Liver (tissue), 9 donors: ENCODE results near the gene JAKMIP2. TPM values are rescaled to one million over a fixed set of nuclear protein-coding genes. Genes with fewer than 3 reads are reported as not detected.
A peak's percentile ranks its signal among the peaks of the same experiment; 100 is the strongest.

Experiments used
- DNase-seq: peaks from one replicate; pipeline ENCODE4 v3.0.0-alpha.2; 2017; ENCODE audit warnings: low spot score
- H3K27ac ChIP-seq, 2 donors: one replicate each; pipeline ENCODE4 v1.7.0; 2013; ENCODE audit warnings: inconsistent platforms in 2 of 2, low read length in 2 of 2, control low read depth in 1 of 2, low read depth in 1 of 2, mild to moderate bottlenecking in 1 of 2
- H3K27me3 ChIP-seq, 4 donors: one replicate each; pipeline versions ENCODE4 v1.6.1 to v1.7.0; 2013; ENCODE audit warnings: low read length in 3 of 4, inconsistent platforms in 1 of 4, mild to moderate bottlenecking in 1 of 4, moderate library complexity in 1 of 4; ENCODE audit not compliant: control insufficient read depth in 4 of 4, insufficient read depth in 4 of 4
- H3K36me3 ChIP-seq, 4 donors: one replicate each; pipeline versions ENCODE4 v1.6.1 to v1.7.0; 2013; ENCODE audit warnings: low read length in 3 of 4, mild to moderate bottlenecking in 3 of 4, low read depth in 1 of 4, moderate library complexity in 1 of 4; ENCODE audit not compliant: control insufficient read depth in 4 of 4, insufficient read depth in 3 of 4
- H3K4me1 ChIP-seq, 4 donors: one replicate each; pipeline versions ENCODE4 v1.6.1 to v1.7.0; 2013; ENCODE audit warnings: low read length in 3 of 4, mild to moderate bottlenecking in 3 of 4, moderate library complexity in 1 of 4; ENCODE audit not compliant: control insufficient read depth in 4 of 4, insufficient read depth in 4 of 4
- H3K4me3 ChIP-seq, 3 donors: one replicate each; pipeline versions ENCODE4 v1.6.1 to v1.7.0; 2013; ENCODE audit warnings: low read length in 3 of 3, control low read depth in 1 of 3, low read depth in 1 of 3, mild to moderate bottlenecking in 1 of 3
- H3K9ac ChIP-seq, 2 donors: one replicate each; pipeline ENCODE4 v1.7.0; 2013; ENCODE audit warnings: low read length in 2 of 2, mild to moderate bottlenecking in 2 of 2, moderate library complexity in 2 of 2, control low read depth in 1 of 2, low read depth in 1 of 2
- H3K9me3 ChIP-seq, 4 donors: one replicate each; pipeline versions ENCODE4 v1.6.1 to v1.7.0; 2013; ENCODE audit warnings: low read length in 3 of 4; ENCODE audit not compliant: control insufficient read depth in 4 of 4
- ATF3 ChIP-seq: IDR thresholded peaks from 2 replicates; pipeline ENCODE4 v1.6.1; 2016; ENCODE audit warnings: antibody characterized with exemption
- CTCF ChIP-seq: fragments of 150-350 bp; IDR thresholded peaks from 2 replicates; pipeline ENCODE4 v1.5.1; 2017; ENCODE audit warnings: improper control_type of control experiment, low read depth, low read length; ENCODE audit not compliant: missing input control
- FOXA1 ChIP-seq: IDR thresholded peaks from 2 replicates; pipeline ENCODE4 v1.6.1; 2016; ENCODE audit warnings: antibody characterized with exemption
- FOXA2 ChIP-seq: IDR thresholded peaks from 2 replicates; pipeline ENCODE4 v1.6.1; 2016; ENCODE audit warnings: antibody characterized with exemption
- GABPA ChIP-seq, 2 donors: IDR thresholded peaks in 1 of 2; conservative IDR thresholded peaks in 1 of 2; 2 replicates each; pipeline ENCODE4 v1.6.1; 2016; ENCODE audit warnings: antibody characterized with exemption in 2 of 2, mild to moderate bottlenecking in 1 of 2, moderate library complexity in 1 of 2
- HNF4A ChIP-seq, 2 donors: conservative IDR thresholded peaks; 2 replicates each; pipeline ENCODE4 v1.6.1; 2016; ENCODE audit warnings: antibody characterized with exemption in 2 of 2, mild to moderate bottlenecking in 2 of 2
- HNF4G ChIP-seq: IDR thresholded peaks from 2 replicates; pipeline ENCODE4 v1.6.1; 2016; ENCODE audit warnings: antibody characterized with exemption
- JUND ChIP-seq, 2 donors: IDR thresholded peaks; 2 replicates each; pipeline ENCODE4 v1.6.1; 2016; ENCODE audit warnings: antibody characterized with exemption in 2 of 2
- NR2F2 ChIP-seq: IDR thresholded peaks from 2 replicates; pipeline ENCODE4 v1.6.1; 2016; ENCODE audit warnings: antibody characterized with exemption
- RAD21 ChIP-seq, 2 donors: IDR thresholded peaks; 2 replicates each; pipeline ENCODE4 v1.6.1; 2016; ENCODE audit warnings: antibody characterized with exemption in 2 of 2, mild to moderate bottlenecking in 2 of 2
- RXRA ChIP-seq, 2 donors: IDR thresholded peaks; 2 replicates each; pipeline ENCODE4 v1.6.1; 2017 to 2018; ENCODE audit warnings: antibody characterized with exemption in 2 of 2, mild to moderate bottlenecking in 1 of 2
- SP1 ChIP-seq: IDR thresholded peaks from 2 replicates; pipeline ENCODE4 v1.6.1; 2018; ENCODE audit warnings: antibody characterized with exemption, mild to moderate bottlenecking
- WGBS: extraction: QIAGEN DNeasy Blood & Tissue Kit; methylation state at CpG from one replicate; pipeline ENCODE4 v1.1.7; 2013; 5-methylcytosine and 5-hydroxymethylcytosine counted together
- polyA plus RNA-seq, 2 donors: library from polyadenylated mRNA; stranded (reverse) in 1 of 2; unstranded in 1 of 2; fragments of 200-250 nt in 1 of 2; fragments of >200 nt in 1 of 2; fragmentation: Nextera tagmentation in 1 of 2; extraction: Ambion mirVana in 1 of 2; gene quantifications; one replicate each; pipeline versions ENCODE4 v1.2.1 to v1.2.3, GENCODE V29; 2013 to 2015
- total RNA-seq, 2 donors: library from RNA; depleted of rRNA; stranded (reverse); fragments of >200 nt; gene quantifications; one replicate each; pipeline ENCODE4 v1.2.3, GENCODE V29; 2014
- TF ChIP-seq, protein P1 (sequence below): IDR thresholded peaks from 2 replicates; pipeline ENCODE4 v1.6.1; 2016; ENCODE audit warnings: antibody characterized with exemption, mild to moderate bottlenecking
- TF ChIP-seq, protein P2 (sequence below): IDR thresholded peaks from 2 replicates; pipeline ENCODE4 v1.6.1; 2016; ENCODE audit warnings: antibody characterized with exemption
- donor health status: healthy.
- donor health status: healthy.
- donor health status: healthy.
- donor health status: healthy.
- donor health status: healthy.

The JAKMIP2 gene
- total and polyA plus RNA-seq, 4 donors: 0.06 to 0.38 (median 0.24) TPM

- TF ChIP-seq, protein P1, sequence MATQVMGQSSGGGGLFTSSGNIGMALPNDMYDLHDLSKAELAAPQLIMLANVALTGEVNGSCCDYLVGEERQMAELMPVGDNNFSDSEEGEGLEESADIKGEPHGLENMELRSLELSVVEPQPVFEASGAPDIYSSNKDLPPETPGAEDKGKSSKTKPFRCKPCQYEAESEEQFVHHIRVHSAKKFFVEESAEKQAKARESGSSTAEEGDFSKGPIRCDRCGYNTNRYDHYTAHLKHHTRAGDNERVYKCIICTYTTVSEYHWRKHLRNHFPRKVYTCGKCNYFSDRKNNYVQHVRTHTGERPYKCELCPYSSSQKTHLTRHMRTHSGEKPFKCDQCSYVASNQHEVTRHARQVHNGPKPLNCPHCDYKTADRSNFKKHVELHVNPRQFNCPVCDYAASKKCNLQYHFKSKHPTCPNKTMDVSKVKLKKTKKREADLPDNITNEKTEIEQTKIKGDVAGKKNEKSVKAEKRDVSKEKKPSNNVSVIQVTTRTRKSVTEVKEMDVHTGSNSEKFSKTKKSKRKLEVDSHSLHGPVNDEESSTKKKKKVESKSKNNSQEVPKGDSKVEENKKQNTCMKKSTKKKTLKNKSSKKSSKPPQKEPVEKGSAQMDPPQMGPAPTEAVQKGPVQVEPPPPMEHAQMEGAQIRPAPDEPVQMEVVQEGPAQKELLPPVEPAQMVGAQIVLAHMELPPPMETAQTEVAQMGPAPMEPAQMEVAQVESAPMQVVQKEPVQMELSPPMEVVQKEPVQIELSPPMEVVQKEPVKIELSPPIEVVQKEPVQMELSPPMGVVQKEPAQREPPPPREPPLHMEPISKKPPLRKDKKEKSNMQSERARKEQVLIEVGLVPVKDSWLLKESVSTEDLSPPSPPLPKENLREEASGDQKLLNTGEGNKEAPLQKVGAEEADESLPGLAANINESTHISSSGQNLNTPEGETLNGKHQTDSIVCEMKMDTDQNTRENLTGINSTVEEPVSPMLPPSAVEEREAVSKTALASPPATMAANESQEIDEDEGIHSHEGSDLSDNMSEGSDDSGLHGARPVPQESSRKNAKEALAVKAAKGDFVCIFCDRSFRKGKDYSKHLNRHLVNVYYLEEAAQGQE: peak; percentile 83
Measured at GRCh38 chr5:147671365-147671764, 111.2 kb downstream of the JAKMIP2 start (continued).

- WGBS: 77% methylated on average over 1 of the region's 1 CpG
- Histone ChIP-seq H3K36me3 (no peaks in the 10 kb centered on the region), H3K27me3 (no peaks in the 10 kb centered on the region), H3K4me3 (no peak overlapping the region), H3K9ac (peak overlapping the region in 1 of 2 donors; percentile 17), H3K4me1 (peaks cover 7 to 67% (median 55%) of the 10 kb centered on the region in 4 donors), H3K9me3 (no peaks in the 10 kb centered on the region), H3K27ac (peak overlapping the region; percentile 76 to 78)
- no peak for DNase-seq
- no peak for TF ChIP-seq FOXA1
- no peak for TF ChIP-seq GABPA (IDR thresholded peaks at IDR 0.05 in 1 of 2, conservative IDR thresholded peaks at IDR 0.05 in 1 of 2)
- no peak for TF ChIP-seq HNF4A (conservative IDR thresholded peaks at IDR 0.05)
- no peak for TF ChIP-seq RXRA (IDR thresholded peaks at IDR 0.05)
Measured at GRCh38 chr5:147670815-147671214, 111.7 kb downstream of the JAKMIP2 start.

DNA sequence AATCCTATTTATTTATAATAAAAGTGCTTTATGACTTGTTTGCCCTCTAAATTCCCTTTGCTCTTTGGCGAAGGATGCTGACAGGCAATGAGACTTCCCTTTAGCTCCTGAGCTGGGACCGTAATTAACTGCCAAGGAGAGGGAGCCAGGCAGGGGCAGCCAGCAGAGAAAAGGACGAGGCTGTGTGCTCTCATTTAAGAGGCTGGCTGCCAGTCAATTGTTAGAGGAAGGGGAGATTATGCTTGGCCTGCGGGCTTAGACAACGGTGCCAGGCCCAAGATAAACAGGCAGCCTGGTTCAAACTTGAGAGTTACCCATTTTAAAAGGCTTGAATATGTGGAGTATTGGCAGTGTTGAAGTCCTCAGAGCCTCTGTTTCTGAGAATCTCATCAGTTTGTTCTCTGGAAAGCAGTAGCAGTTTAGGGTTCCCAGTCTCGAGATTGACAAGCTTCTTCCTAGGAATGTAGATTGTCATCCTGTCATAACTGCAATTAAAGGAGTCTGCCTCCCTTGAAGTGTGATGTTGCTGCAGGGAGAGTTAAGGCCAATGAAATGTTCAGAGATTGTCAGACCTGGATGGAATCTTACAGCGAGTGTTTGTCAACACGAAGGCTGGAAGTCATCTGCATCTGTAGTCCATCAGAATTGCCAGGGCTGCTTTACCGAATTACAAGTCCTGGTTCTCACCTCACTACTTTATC is 113.2 kb downstream of the JAKMIP2 start:
- no peaks in the 10 kb centered on the region for H3K9me3 ChIP-seq
- H3K27ac ChIP-seq: peak overlapping the region in 1 of 2 donors; percentile 26
- TF ChIP-seq CTCF: no peak
- no peak for TF ChIP-seq NR2F2
- no peak for TF ChIP-seq SP1
- TF ChIP-seq FOXA2: no peak
- no peak for TF ChIP-seq FOXA1
- TF ChIP-seq GABPA (IDR thresholded peaks at IDR 0.05 in 1 of 2, conservative IDR thresholded peaks at IDR 0.05 in 1 of 2): no peak
- TF ChIP-seq HNF4A (conservative IDR thresholded peaks at IDR 0.05): no peak
- no peak for TF ChIP-seq RXRA (IDR thresholded peaks at IDR 0.05)
- no peak for DNase-seq
- no peaks in the 10 kb centered on the region for H3K27me3 ChIP-seq
- WGBS: 47% methylated on average over 9 of the region's 9 CpGs
- H3K9ac ChIP-seq: no peak overlapping the region
- H3K4me1 ChIP-seq: peaks cover 7 to 67% (median 53%) of the 10 kb centered on the region in 4 donors
- no peak overlapping the region for H3K4me3 ChIP-seq
- no peaks in the 10 kb centered on the region for H3K36me3 ChIP-seq

DNA sequence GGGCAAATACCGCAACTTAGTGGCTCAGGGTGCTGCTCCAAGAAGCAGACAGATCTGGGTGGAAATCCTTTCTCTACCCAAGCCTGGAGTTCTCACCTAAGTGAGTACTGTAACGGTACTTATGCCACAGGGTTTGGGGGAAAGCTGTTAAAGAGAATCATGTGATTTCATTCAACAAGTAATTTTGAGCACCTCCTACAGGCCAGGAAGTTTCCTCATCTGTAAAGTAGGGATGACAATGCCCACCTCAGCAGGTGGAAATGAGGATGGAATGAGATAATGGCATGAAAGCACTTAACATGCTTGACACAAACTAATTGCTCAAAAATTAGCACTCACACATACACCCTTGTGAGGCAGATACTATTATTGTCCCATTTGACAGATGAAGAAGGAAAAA is 114.1 kb downstream of the JAKMIP2 start:
- no peak overlapping the region for H3K4me3 ChIP-seq
- no peak overlapping the region for H3K9ac ChIP-seq
- no peaks in the 10 kb centered on the region for H3K36me3 ChIP-seq
- H3K4me1 ChIP-seq: peaks cover 7 to 62% (median 50%) of the 10 kb centered on the region in 4 donors
- H3K9me3 ChIP-seq: no peaks in the 10 kb centered on the region
- DNase-seq: no peak
- no peak overlapping the region for H3K27ac ChIP-seq
- WGBS: 96% methylated on average over 2 of the region's 2 CpGs
- no peaks in the 10 kb centered on the region for H3K27me3 ChIP-seq
- TF ChIP-seq CTCF (no peak), JUND (IDR thresholded peaks at IDR 0.05) (no peak), HNF4G (no peak), SP1 (no peak), RAD21 (IDR thresholded peaks at IDR 0.05) (no peak), ATF3 (no peak), RXRA (IDR thresholded peaks at IDR 0.05) (no peak), NR2F2 (no peak)
- TF ChIP-seq, protein P2, sequence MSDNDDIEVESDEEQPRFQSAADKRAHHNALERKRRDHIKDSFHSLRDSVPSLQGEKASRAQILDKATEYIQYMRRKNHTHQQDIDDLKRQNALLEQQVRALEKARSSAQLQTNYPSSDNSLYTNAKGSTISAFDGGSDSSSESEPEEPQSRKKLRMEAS: no peak
